Osteoblast (primary cell): Measurements from ENCODE around the gene MAF. TPM values are rescaled to one million over a fixed set of nuclear protein-coding genes. Genes with fewer than 3 reads are reported as not detected.

Source experiments
- DNase-seq: peaks from one replicate; pipeline ENCODE4 v3.0.0; 2011; ENCODE audit warnings: low spot score, mixed read lengths; ENCODE audit not compliant: insufficient read length; ENCODE audit errors: missing footprints
- H2AFZ ChIP-seq: 2 replicates; pipeline ENCODE4 v1.6.0; 2011; ENCODE audit warnings: mild to moderate bottlenecking, low read length
- H3K27ac ChIP-seq: 2 replicates; pipeline ENCODE4 v1.5.1; 2011; ENCODE audit warnings: mild to moderate bottlenecking, low read depth, low read length, moderate library complexity
- H3K27me3 ChIP-seq: 2 replicates; pipeline ENCODE4 v1.6.0; 2012; ENCODE audit warnings: mild to moderate bottlenecking, control low read depth, inconsistent platforms, low read length, moderate library complexity; ENCODE audit not compliant: insufficient read depth
- H3K36me3 ChIP-seq: 2 replicates; pipeline ENCODE4 v1.5.1; 2011; ENCODE audit warnings: mild to moderate bottlenecking, low read length, control low read depth, moderate library complexity; ENCODE audit not compliant: insufficient read depth
- H3K4me1 ChIP-seq: 2 replicates; pipeline ENCODE4 v1.5.1; 2011; ENCODE audit warnings: mild to moderate bottlenecking, low read length, control low read depth, moderate library complexity; ENCODE audit not compliant: insufficient read depth
- H3K4me2 ChIP-seq: 2 replicates; pipeline ENCODE4 v1.6.0; 2011; ENCODE audit warnings: mild to moderate bottlenecking, low read length; ENCODE audit not compliant: insufficient read depth
- H3K4me3 ChIP-seq: fragments of 200-600 bp; sonication (generic); 3 replicates; pipeline ENCODE4 v1.5.1; 2012; ENCODE audit warnings: mild to moderate bottlenecking, low read length, inconsistent platforms; ENCODE audit not compliant: insufficient read depth
- H3K79me2 ChIP-seq: 2 replicates; pipeline ENCODE4 v1.6.0; 2012; ENCODE audit warnings: mild to moderate bottlenecking, low read length, control low read depth, inconsistent platforms; ENCODE audit not compliant: insufficient read depth
- H3K9me3 ChIP-seq: 2 replicates; pipeline ENCODE4 v1.5.1; 2011; ENCODE audit warnings: low read depth, low read length, control low read depth
- H4K20me1 ChIP-seq: 2 replicates; pipeline ENCODE4 v1.6.0; 2012; ENCODE audit warnings: mild to moderate bottlenecking, low read length, control low read depth; ENCODE audit not compliant: insufficient read depth
- total RNA-seq: library from RNA; depleted of rRNA; stranded (reverse); fragments of >200 nt; gene quantifications from 2 replicates; pipeline ENCODE4 v1.2.3, GENCODE V29; 2012
- TF ChIP-seq, protein P1 (sequence below): IDR thresholded peaks from 2 replicates; pipeline ENCODE4 v1.5.1; 2011; ENCODE audit warnings: mild to moderate bottlenecking, low read depth, low read length, moderate library complexity; ENCODE audit errors: extremely low read depth

The MAF gene
- total RNA-seq, 1 donor = 40.2 TPM

DNA sequence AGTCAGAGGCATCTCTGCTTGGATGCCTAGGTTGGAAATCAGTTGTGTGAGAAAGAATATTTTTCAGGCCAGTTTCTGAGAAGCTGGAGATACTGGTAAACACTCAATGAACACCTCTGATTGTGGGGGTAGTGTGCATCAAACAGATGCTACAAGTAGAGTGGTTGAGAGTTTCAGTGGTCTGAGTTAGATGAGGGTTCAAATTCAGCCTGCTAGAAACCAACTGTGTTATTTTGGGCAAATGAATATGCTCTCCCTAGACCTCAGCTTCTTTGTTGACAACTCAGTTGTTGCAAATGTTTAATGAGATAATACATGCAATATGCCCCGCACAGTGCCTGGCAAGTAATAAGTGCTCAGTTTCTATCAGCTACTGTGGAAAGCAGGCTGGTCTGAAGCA is 25.2 kb upstream of the MAF start:
- Histone ChIP-seq H3K4me3 (no peak overlapping the region), H3K4me1 (peaks cover 12% of the 10 kb centered on the region), H3K4me2 (no peak overlapping the region), H3K27ac (no peak overlapping the region), H3K36me3 (no peaks in the 10 kb centered on the region), H3K79me2 (no peaks in the 10 kb centered on the region), H3K9me3 (no peaks in the 10 kb centered on the region), H2AFZ (no peak overlapping the region), H4K20me1 (no peaks in the 10 kb centered on the region), H3K27me3 (peaks cover 6% of the 10 kb centered on the region)
- no peak for DNase-seq
- TF ChIP-seq, protein P1, sequence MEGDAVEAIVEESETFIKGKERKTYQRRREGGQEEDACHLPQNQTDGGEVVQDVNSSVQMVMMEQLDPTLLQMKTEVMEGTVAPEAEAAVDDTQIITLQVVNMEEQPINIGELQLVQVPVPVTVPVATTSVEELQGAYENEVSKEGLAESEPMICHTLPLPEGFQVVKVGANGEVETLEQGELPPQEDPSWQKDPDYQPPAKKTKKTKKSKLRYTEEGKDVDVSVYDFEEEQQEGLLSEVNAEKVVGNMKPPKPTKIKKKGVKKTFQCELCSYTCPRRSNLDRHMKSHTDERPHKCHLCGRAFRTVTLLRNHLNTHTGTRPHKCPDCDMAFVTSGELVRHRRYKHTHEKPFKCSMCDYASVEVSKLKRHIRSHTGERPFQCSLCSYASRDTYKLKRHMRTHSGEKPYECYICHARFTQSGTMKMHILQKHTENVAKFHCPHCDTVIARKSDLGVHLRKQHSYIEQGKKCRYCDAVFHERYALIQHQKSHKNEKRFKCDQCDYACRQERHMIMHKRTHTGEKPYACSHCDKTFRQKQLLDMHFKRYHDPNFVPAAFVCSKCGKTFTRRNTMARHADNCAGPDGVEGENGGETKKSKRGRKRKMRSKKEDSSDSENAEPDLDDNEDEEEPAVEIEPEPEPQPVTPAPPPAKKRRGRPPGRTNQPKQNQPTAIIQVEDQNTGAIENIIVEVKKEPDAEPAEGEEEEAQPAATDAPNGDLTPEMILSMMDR = no peak

DNA sequence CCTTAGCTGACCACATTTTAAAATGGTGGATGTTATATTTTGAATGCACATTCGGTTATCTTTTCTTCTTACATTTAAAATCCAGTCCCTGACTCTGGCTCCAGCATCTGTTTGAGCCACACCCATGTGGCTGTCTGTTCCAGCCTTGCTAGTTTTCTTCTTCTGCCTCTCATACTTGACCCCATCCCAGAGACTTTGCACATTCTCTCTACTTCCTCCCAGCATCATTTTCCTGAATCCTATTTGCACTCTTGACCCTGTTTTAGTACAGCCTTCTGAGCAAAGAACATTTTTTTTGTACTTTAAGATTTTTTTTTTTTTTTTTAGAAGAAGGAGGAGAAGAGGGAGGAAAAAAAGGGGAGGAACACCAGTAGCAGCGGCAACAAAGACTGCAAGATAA is 23.3 kb upstream of the MAF start:
- TF ChIP-seq, protein P1 = no peak
- H3K36me3 ChIP-seq = no peaks in the 10 kb centered on the region
- no peak for DNase-seq
- peaks cover 10% of the 10 kb centered on the region for H3K4me1 ChIP-seq
- H3K27me3 ChIP-seq = peaks cover 10% of the 10 kb centered on the region
- H3K4me2 ChIP-seq = no peak overlapping the region
- no peak overlapping the region for H3K27ac ChIP-seq
- H3K79me2 ChIP-seq = no peaks in the 10 kb centered on the region
- no peaks in the 10 kb centered on the region for H4K20me1 ChIP-seq
- H3K4me3 ChIP-seq = no peak overlapping the region
- no peaks in the 10 kb centered on the region for H3K9me3 ChIP-seq
- H2AFZ ChIP-seq = no peak overlapping the region

DNA sequence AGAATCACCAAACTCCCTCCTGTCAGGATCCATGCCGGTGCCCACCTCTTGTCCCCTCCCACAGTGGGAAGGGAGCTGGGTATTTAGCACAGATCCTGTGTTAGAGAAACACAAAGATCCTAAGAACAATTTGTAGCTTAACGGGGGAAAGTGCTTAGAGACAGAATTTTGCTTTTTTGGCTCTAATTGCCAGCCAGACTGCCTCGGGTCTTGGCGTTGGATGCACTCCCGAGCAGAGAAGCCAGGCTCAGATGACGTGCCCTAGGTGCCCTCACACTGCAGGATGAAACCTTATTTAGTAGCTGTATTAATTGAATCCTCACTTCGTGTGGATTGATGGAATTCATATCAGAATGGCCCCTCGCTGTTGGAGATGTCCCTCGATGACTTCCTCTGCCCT is 22.5 kb upstream of the MAF start:
- Histone ChIP-seq H4K20me1 (no peaks in the 10 kb centered on the region), H3K4me3 (no peak overlapping the region), H3K4me2 (no peak overlapping the region), H3K4me1 (peaks cover 5% of the 10 kb centered on the region), H2AFZ (no peak overlapping the region), H3K27me3 (peaks cover 10% of the 10 kb centered on the region), H3K79me2 (no peaks in the 10 kb centered on the region), H3K27ac (no peak overlapping the region), H3K36me3 (no peaks in the 10 kb centered on the region), H3K9me3 (no peaks in the 10 kb centered on the region)
- no peak for DNase-seq
- TF ChIP-seq, protein P1 = no peak

DNA sequence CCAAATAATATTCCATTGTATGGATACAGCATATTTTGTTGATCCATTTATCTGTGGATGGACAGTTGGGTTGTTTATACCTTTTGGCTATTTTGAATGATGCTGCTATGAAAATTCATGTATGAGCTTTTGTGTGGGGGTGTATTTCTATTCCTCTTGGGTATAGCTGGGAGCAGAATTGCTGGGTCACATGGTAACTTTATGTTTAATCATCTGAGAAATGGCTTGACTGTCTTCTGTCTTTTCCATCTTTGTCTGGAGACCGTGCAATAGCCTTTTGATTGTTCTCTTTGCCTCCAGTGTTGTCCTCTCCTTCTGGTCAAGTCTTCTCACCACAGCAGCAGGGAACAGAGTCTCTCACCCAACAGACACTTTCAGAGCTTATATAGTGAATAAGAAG is 20.5 kb upstream of the MAF start:
- H3K4me2 ChIP-seq = no peak overlapping the region
- DNase-seq = no peak
- peaks cover 2% of the 10 kb centered on the region for H3K4me1 ChIP-seq
- H3K36me3 ChIP-seq = no peaks in the 10 kb centered on the region
- no peaks in the 10 kb centered on the region for H3K9me3 ChIP-seq
- no peak overlapping the region for H2AFZ ChIP-seq
- no peaks in the 10 kb centered on the region for H3K79me2 ChIP-seq
- no peaks in the 10 kb centered on the region for H4K20me1 ChIP-seq
- peaks cover 10% of the 10 kb centered on the region for H3K27me3 ChIP-seq
- TF ChIP-seq, protein P1 = no peak
- H3K27ac ChIP-seq = no peak overlapping the region
- no peak overlapping the region for H3K4me3 ChIP-seq
